GM18951 (cell line): ENCODE data around the gene CEP162.

ENCODE experiments used
- POLR2A ChIP-seq: IDR thresholded peaks from 4 replicates; pipeline ENCODE4 v1.6.1; 2011; ENCODE audit warnings: mild to moderate bottlenecking; ENCODE audit not compliant: insufficient read length, insufficient read depth; ENCODE audit errors: extremely low read depth
- in situ Hi-C: fragments of 300-500 bp; cut with MboI; formaldehyde crosslinking; loops from one replicate; pipeline ENCODE4 v1.12.0; 2022; ENCODE audit warnings: low sequenced_read_pairs, mixed read lengths, inconsistent platforms; ENCODE audit not compliant: unreplicated experiment

CEP162 gene

DNA sequence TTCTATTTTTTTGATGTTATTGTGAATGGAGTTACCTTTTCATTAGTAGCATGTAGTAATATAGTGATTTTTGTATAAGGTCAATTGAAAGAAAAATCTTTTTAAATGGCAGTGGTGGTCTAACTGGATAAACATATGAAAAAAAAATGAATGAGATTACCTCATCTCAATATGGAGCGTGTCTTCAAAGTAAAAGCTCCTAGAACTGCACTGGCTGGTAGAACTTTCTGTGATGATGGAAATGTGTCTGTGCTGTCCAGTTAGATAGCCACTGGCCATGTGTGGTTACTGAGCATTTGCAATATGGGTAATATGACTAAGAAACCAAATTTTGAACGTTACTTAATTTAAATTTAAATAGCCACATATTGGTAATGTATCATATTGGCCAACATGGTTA is 149.8 kb downstream of the CEP162 start:
- no peak for TF ChIP-seq POLR2A
- in situ Hi-C loops = no loop called here

DNA sequence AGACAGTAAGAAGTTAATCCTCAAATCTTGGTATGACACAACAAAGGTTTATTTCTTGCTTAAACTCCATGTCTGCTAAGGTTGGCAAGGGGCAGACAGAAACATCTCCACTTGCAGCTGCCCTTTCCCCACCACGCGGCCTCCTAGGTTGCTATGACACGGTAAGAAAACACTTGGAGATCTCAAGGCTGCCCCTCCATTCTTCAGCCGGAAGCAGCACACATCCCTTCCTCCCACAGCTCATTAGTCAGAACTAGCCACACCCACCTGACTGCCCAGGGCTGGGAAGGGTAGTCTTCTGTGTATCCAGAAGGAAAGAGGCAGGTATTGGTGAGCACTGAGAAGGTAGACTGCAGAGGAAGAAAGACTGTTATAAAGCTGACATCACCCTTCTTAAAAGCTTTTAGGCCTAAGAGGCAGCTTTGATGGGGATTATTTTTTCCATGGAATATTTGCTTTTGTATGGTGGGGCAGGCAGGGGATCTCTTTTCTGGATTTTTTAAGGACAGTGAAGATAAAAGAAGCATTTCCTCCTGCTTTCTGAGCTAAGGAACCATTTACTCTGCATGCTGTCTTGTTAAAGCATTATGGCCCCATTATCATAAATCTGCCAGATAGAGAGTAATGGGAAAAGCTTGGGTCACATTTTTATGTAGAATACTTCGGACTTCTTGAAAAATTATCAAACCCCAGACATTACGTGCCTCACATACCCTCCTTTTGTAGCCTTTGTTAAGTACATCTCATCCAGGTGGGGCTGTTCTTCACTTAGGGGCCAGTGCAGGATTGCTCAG is 152.3 kb downstream of the CEP162 start:
- TF ChIP-seq POLR2A = no peak
- in situ Hi-C loops = no loop called here
